NCI-H446 (cell line): ENCODE data around the gene CRELD1.

ENCODE experiments used
- DNase-seq, 2 experiments: peaks; one replicate each; lab custom pipeline; 2025; lab: John Stamatoyannopoulos, UW

The CRELD1 gene

DNA sequence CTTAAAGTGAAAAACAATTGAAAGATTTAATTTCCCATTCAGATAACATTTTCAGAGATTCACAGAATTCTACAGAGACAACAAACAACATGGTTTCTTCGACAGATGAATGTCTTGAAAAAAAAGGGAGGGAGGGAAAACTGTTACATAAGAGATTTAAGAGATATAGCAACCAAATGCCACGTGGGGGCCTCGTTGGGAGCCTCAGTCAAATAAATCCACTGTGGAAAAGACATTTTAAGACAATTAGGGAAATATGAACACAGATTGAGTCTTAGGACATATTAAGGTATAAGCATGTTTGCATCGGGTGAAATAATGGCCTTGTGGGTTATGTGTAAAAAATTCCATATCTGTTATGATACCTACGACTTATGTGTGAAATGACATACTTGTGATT is 23.6 kb downstream of the CRELD1 start:
- DNase-seq: no peak

DNA sequence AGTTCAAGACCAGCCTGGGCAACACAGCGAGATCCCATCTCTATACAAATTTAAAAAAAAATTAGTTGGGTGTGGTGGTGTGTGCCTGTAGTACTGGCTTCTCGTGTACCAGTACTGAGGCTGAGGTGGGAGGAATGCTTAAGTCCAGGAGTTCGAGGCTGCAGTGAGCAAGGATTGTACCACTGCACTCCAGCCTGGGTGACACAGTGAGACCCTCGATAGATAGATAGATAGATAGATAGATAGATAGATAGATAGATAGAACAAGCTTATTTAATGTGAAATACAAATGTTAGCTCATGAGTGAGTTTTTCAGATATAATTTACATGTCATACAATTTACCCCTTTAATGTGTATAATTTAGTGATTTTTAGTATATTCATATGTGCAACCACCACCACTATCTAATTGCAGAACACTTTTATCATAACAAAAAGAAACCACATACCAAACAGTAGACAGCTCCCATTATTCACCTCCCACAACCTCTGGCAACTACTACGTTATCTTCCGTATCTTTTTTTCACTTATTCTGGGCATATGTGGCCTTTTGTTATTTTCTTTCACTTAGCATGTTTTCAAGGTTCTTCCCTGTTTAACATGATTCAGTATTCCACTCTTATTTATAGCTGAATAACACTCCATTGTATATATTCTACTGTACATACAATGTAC is 31.7 kb downstream of the CRELD1 start:
- DNase-seq: no peak

DNA sequence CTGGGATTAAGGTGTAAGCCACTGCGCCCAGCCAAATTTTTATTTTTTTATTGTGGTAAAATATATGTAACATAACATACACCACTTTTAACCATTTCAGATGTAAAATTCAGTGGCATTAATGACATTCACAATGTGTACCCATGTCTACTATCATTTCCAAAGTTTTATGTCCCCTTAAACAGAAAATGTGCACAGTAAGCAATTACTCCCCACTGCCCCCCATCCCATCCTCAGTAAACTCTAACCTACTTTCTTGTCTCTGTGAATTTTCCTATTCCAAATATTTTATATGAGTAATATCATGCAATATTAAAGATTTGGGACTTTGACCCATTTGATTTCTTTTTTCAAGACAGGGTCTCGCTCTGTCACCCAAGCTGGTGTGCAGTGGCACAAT is 33.2 kb downstream of the CRELD1 start:
- DNase-seq: no peak

DNA sequence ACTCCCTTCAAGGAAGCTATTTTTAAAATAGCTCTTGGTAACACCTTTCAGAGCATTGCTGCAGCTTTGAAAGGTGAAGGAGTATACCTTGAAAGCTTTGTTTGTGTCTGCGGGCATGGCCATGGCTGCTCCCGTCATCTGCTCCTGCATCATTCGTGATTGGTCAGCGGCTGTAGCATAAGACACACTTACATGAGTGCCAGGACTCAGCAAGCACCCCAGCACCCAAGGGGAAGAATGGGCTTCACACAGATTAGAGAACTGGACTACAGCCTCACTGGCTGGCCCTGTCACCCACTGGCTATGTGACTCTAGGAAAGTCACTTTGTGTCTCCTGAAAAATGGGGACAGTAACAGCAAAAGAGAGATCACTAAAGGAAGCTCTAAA is 36.0 kb downstream of the CRELD1 start:
- no peak for DNase-seq

DNA sequence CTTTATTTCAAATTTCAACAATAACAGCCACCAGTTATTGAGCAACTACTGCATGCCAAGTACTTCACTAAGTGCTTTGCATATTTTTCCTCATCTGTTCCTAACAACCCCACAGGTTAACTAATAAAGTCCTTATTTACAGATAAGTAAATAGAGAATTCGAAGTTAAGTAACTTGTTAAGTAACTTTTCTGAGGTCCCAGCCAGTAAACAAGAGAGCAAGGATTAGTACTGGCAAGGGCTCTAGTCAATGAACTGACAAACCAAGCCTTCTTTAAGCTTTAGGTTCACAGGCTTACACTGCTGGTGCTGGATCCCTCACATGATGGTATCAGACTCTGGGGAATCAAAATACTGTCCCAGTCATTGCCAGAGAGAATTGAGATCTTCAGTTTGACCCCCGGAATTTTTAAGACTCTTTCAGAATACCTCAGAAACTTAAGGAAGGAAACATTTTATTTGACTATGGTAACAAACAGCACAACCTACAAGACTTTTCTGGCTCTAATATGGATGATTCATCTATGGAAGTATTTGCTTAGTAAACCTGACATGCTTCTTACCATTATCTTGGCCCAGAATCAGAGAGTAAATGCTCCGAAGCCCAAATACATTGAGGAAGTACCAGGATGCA is 36.5 kb downstream of the CRELD1 start:
- DNase-seq: no peak

DNA sequence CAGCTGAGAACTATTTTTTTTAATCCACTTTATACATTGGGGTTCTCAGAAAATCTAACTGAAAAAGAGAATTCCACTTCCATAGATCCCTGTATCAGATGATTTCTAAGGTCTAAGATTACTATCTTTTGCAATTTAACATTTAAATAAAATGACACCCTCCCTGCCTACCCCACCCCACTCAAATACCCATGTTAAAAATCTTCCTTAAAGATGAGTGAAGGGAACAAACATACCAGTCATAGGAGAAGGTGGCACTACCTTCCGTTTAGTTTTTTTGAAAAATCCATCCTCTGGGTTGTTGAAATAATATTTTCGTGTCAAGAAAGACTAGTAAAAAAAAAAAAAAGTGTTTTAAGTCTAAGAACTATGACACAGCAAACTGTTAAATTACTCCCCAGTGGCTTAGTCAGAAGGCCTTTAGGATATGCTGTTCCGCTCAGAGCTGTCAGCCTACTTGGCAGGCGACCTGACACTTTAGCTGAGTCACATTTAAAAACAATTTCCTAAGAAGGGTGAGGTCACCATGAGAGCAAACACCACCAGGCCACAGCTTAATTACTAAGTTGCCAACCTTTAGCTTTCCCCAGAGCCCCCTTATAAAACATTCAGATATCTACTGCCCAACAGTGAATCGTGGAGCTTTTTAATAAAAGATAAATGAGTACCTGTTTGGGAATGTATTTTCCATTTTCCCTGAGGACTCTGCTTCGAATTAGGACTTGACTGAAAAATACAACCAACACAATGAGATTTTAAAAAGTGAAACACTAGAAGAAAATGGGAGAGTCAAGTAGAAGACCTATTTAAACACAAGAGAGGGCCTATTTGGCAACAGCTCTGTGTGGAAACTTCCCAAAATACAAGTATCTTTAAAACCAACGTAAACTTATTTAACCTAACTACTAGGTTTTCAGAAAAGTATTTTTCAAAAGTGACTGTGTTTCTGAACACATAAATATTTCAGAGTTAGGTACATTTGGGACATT is 43.4 kb downstream of the CRELD1 start:
- peak in 1 of 2 experiments; percentile 28 for DNase-seq

DNA sequence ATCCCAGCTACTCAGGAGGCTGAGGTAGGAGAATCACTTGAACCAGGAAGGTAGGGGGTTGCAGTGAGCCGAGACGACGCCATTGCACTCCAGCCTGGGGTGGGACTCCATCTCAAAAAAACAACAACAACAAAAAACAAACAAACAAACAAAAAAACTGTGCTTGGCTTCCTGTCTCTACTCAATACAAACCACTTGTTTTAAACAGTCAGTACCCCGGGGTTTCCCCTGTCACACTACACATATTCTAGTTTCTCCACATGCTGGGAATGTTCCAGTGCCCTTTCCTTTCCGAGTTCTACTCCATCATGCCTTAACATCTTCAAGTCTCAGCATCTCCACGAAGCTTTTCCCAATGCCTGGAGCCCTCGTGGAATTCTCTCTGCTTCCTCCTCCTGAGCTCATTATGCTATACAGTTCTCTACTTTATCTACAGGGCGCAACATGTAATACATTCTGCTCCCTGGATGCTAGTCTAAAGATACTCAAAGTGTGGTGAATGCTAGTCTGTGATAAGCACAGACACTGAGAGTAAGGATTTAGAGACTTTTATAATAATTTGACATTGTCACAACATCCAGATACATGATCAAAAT is 45.2 kb downstream of the CRELD1 start:
- no peak for DNase-seq

DNA sequence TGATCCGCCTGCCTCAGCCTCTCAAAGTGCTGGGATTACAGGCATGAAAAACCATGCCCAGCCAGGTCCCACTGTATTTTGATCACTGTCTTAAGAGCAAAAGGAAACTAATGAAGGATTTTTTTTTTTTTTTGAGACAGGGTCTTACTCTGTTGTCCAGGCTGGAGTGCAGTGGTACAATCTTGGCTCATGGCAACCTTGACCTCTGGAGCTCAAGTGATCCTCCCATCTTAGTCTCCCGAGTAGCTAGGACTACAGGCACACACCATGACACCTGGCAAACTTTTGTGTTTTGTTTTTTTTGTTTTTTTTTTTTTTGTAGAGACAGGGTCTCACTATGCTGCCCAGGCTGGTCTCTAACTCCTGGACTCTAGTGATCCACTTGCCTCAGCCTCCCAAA is 46.6 kb downstream of the CRELD1 start:
- no peak for DNase-seq

DNA sequence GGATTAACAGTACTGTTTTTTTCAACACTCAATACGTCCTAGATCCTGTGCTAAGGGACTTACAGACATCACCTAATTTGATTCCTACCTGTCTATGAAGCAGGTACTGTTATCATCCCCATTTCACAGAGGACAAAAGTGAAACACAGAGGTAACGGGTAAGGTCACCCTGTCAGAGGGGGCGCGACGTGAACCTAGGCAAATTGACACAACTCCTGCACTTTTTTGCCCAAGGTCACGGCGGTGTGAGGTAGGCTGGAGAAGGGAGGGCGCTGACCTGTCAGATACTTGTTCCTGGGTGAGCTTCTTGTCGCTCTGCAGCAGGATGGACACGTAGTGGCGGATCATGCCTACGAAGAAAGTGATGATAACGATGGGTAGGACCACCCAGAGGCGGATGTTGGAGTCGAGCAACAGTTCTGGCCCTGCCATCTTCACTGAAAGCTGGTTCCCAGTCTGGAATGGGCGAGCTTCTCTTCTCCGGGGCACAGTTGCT is 52.6 kb downstream of the CRELD1 start:
- DNase-seq: peak in 1 of 2 experiments; percentile 19

DNA sequence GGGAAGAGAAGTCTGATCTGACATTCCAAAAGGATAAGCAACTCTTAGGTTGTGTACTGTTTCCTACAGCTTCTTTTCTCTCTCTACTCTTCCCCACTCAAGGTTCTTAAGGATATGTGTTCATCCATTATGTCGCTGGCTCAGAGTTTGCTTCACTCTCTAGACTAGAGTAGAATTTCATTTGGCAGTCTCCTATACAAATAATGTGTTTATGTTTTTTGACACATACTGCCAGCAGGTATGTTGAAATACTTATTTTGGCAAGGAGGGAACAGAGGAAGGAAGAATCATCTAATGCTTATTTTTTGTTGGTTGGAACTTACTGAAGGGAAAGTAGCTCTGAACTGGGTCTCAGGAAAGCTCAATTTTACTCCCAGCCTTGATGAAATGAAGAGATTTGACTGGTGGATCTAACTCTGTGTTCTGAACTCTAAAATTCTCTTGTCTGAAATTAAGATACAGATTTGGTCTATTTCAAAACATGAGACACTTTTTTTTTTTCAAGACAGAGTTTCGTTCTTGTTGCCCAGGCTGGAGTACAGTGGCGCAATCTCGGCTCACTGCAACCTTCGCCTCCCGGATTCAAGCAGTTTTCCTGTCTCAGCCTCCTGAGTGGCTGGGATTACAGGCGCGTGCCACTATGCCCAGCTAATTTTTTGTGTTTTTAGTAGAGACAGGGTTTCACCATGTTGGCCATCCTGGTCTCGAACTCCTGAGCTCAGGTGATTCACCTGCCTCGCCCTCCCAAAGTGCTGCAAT is 60.6 kb downstream of the CRELD1 start:
- DNase-seq: no peak
